HG03064 (cell line): ENCODE results near the gene PCDHGB7.
"Not testable (repeated sequence)": the region's sequence is repeated elsewhere in the genome, so short reads cannot be mapped to it uniquely, and the experiment has no call there.

Experiments used
- ATAC-seq: cut with Tn5 transposase; IDR thresholded peaks from one replicate; pipeline ENCODE4 v1.9.1; 2021; ENCODE audit warnings: low read depth; ENCODE audit not compliant: unreplicated experiment

PCDHGB7 gene

GRCh38 chr5:141394401-141395187 lies 22.9 kb upstream of the PCDHGB7 start:
- ATAC-seq = not testable (repeated sequence)

GRCh38 chr5:141397756-141398551 lies 19.5 kb upstream of the PCDHGB7 start, which contains the start of gene PCDHGB5:
TSS of gene PCDHGB5 (plus strand) at chr5:141397947. CDS start at chr5:141398128, 181 bp downstream.
- peak; percentile 98 for ATAC-seq

- no peak for ATAC-seq
These were observed 18.9 kb upstream of the PCDHGB7 start for GRCh38 chr5:141398608-141399007.

GRCh38 chr5:141399555-141400258 lies 17.8 kb upstream of the PCDHGB7 start:
- no peak for ATAC-seq

GRCh38 chr5:141402553-141403243 lies 14.8 kb upstream of the PCDHGB7 start, which contains the start of gene PCDHGA9:
TSS of gene PCDHGA9 (plus strand) at chr5:141402778. CDS start at chr5:141402953, 175 bp downstream.
- no peak for ATAC-seq

- no peak for ATAC-seq
These were observed 14.1 kb upstream of the PCDHGB7 start for GRCh38 chr5:141403387-141403786.

- ATAC-seq = not testable (repeated sequence)
These were observed 9.5 kb upstream of the PCDHGB7 start, which contains the start of gene PCDHGB6 for GRCh38 chr5:141407790-141408505. TSS of gene PCDHGB6 (plus strand) at chr5:141408021. CDS start at chr5:141408203, 182 bp downstream.

- ATAC-seq = no peak
These were observed 7.7 kb upstream of the PCDHGB7 start for GRCh38 chr5:141409598-141410306.

GRCh38 chr5:141411575-141411974 lies 5.9 kb upstream of the PCDHGB7 start:
- no peak for ATAC-seq

GRCh38 chr5:141412854-141413539 lies 4.5 kb upstream of the PCDHGB7 start, which contains the start of gene PCDHGA10:
TSS of gene PCDHGA10 (plus strand) at chr5:141412987. CDS start at chr5:141413176, 189 bp downstream.
- ATAC-seq = peak; percentile 72

GRCh38 chr5:141413540-141414069 lies 3.9 kb upstream of the PCDHGB7 start:
- ATAC-seq = no peak

GRCh38 chr5:141414548-141415274 lies 2.8 kb upstream of the PCDHGB7 start:
- not testable (repeated sequence) for ATAC-seq

- ATAC-seq = not testable (repeated sequence)
These were observed 2.2 kb upstream of the PCDHGB7 start for GRCh38 chr5:141415275-141415618.

GRCh38 chr5:141419074-141419880 lies 1.8 kb downstream of the PCDHGB7 start:
- no peak for ATAC-seq

- peak; percentile 52 for ATAC-seq
These were observed 3.5 kb downstream of the PCDHGB7 start, which contains the start of gene PCDHGA11 for GRCh38 chr5:141420855-141421488. TSS of gene PCDHGA11 (plus strand) at chr5:141421051. CDS start at chr5:141421228, 177 bp downstream.

- no peak for ATAC-seq
These were observed 4.0 kb downstream of the PCDHGB7 start for GRCh38 chr5:141421489-141421855.
